HG03565 (cell line): Measurements from ENCODE around the gene DBNDD2.

Experiments used
- ATAC-seq: cut with Tn5 transposase; IDR thresholded peaks from one replicate; pipeline ENCODE4 v1.9.1; 2021; ENCODE audit warnings: mild to moderate bottlenecking, moderate library complexity; ENCODE audit not compliant: unreplicated experiment

DBNDD2 gene

DNA sequence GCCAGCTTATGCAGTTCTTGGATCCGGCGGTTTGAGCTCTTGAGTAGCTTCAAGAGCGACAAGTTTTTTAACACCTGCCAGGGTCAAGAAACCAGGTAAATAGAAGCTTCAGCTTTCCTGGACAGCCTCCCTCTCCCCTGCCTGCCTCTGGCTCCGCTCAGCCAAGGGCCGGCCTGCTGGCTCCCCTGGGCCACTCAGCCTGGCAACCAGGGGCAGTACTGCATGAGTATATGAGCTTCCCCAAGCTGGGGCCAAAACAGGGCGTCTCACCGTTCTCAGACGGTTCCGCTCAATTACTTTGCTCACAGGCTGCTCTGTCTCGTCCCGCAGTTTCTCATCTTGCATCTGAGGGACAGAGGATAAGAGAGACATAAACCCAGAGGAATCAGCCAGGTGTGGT lies 30.8 kb upstream of the DBNDD2 start:
- no peak for ATAC-seq

DNA sequence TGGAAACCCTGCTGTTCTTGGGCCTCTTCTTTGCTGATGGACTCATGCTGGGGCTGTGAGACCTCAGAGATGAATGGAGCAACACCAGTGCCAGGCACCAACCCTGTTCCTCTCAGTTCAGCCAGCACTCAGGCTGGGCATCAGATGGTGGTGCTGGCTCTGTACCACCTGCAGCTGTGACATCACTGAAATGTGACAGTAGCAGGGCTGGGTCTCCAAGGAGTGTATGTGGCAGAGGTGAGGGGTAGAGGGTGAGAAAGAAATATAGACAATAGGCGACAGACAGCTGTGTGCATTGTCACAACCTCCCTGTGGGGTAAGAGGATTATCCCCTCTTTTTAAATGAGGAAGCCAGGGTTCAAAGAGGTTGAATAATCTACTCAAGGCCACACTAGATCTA lies 29.9 kb upstream of the DBNDD2 start, which contains the start of gene TP53TG5:
TSS of gene TP53TG5 (minus strand) at position 135 of the 400 bp plus-strand sequence. CDS start at position 46, 89 bp downstream.
- ATAC-seq, result no peak

DNA sequence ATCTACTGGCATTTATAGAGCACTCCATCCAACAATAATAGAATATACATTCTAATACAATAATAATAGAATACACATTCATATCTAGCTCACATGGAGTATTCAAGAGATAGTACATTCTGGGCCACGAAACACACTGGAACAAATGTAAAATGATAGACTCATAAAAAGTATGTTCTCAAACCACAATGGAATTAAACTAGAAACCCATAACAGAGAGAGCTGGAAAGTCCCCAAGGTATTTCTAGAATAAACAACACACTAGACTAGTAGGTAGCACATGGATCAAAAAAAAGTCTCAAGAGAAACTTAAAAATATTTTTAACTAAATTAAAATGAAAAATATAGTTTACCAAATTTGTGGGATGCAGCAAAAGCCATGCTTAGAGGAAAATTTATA lies 20.8 kb upstream of the DBNDD2 start:
- ATAC-seq, result no peak

DNA sequence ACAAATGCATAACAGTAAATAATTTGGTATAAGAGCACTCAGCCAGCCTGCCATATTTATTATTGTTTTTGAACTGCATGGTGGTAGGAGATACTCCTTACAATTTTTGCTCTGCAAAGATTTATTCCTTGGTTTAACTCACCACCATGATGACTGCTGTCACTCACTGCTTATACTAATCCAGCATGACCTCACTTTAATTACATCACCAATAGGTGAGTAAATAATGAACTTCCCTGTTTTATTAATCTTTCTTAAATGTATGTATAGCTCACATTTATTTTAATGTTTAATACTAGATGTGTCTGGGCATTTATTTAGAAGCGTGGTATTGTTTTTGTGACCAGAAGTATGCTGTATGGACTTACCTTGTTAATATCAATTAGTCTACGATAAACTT lies 17.2 kb upstream of the DBNDD2 start:
- no peak for ATAC-seq

DNA sequence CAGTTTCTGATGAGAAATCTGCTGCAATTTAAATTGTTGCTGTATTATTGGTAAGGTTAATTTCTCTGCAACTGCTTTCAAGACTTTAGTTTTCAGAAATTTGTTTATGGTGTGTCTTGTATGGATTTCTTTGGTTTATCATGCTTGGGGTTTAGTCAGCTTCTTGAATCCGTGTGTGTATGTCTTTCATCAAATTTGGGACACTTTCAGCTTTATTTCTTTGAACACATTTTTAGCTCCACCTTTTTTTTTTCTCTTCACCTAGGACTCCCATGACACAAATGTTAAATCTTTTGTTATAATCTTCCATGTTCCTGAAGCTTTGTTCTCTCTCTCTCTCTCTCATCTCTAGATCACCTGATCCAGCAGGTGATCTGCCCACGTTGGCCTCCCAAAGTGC lies 16.5 kb upstream of the DBNDD2 start:
- ATAC-seq, result no peak

DNA sequence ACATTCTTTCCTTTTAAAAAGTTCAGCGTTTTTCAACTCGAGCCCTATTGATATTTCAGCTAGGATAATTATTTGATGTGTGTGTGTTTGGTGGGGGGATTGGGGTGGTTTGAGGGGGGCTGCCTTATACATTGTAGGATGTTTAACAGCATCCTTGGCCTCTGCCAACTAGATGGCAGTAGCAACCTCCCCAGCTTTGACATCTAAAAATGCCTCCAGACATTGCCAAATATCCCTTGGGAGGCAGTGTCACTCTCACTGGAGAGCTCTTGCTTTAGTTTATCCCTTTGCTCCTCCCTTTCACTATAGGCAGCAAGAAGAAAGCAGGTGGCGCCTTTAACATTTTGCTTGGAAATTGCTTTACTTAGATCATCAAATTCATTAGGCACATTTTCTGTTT lies 15.4 kb upstream of the DBNDD2 start:
- ATAC-seq, result no peak

DNA sequence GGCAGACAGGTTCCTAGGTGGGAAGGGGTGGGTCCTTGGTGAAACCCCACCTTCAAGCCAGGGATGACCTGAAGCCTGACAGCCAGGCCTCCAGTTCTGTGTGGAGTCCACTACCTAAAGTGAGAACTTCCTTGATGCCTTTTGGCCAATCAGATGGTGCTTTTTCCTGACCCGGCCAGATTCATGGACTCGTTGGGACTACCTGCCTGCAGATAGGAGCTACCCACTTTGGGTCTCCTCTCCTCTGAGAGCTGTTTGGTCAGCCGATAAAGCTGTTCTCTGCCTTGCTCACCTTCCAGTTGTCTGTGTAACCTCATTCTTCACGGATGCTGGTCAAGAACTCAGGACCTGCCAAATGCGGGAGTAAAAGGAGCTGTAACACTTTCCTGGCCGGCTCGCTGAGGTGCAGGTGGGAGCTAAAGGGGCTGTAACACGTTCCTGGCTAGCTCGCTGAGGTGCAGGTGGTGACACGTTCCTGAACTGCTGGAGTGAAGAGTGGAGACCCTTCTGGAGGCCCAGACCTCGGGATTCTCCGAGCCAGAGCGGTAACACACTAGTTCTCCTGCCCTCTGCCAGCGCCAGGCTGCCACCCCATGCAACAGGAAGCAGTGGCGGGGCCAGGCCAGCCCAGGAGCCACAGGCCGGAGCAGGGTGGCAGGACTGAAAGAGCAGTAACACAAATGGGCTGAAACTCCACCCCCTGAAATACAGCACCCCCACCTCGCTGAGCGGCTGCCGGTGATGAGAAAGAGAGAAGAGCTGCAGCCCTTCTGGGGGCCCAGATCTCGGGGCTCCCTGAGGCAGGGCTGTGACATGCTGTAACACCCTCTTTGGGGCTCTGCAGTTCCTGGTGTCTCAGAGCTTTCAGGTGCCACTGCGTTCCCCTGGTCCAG lies 13.6 kb upstream of the DBNDD2 start:
- no peak for ATAC-seq

DNA sequence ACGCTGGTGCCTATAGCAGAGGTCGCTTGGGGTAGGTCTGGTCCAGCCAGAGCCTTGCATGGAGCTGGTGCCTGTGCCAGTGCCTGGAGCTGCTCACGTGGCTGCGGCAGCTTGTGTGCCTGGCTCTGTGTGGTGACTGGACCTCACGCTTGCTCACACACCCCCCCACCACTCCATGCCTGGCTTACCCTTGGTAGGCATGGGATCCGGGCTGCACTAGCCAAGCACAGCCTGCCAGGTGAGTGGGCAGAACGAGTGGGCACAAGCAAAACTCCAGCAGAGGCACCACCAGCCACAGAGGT lies 13.0 kb upstream of the DBNDD2 start:
- no peak for ATAC-seq

DNA sequence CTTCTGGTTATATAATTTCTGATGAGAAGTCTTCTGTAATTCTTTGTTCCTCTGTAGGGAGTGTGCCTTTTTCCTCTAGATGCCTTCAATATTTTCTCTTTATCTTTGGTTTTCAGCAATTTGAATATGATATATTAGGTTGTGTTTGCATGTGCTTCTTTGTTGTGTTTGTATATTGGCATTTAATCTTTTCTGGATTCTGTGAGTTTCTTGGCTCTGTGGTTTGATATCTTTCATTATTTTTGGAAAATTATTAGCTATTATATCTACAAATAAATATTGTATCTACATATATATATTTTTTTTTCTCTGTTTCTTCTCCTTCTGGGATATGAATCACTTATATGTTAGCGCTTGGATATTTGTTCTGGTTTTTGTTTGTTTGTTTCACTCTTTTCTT lies 9.1 kb upstream of the DBNDD2 start:
- no peak for ATAC-seq

DNA sequence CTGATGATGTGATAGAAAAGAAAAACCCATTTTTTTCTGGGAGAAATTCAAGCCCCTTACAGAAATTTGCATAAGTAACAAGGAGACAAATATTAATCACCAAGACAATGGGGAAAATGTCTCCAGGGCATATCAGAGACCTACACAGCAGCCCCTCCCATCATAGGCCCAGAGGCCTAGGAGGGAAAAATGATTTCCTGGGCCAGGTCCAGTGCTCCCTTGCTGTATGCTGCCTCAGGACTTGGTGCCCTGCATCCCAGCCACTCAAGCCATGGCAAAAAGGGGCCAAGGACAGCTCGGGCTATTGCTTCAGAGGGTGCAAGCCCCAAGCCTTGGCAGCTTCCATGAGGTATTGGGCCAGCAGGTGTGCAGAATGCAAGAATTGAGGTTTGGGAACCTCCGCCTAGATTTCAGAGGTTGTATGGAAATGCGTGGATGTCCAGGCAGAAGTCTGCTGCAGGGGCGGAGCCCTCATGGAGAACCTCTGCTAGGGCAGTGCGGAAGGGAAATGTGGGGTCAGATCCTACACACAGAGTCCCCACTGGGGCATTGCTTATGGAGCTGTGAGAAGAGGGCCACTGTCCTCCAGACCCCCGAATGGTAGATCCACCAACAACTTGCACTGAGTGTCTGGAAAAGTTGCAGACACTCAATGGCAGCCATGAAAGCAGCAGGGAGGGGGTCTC lies 7.6 kb upstream of the DBNDD2 start:
- no peak for ATAC-seq

DNA sequence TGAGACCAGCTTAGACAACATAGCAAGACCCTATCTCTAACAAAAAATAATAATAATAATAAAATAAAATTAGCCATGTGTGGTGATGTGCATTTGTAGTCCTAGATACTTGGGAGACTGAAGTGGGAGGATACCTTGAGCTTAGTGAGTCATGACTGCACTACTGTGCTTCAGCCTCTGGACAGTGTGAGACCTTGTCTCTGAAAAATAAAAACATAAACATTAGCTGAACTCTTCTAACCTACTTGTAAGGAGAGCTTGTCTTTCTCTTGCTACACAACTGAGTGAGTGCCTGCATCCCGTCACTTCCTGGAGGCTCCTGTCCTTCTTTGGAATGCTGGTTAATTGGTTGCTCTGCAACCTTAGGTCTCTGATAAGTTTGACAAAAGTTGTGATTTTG lies 5.1 kb upstream of the DBNDD2 start:
- ATAC-seq, result no peak

DNA sequence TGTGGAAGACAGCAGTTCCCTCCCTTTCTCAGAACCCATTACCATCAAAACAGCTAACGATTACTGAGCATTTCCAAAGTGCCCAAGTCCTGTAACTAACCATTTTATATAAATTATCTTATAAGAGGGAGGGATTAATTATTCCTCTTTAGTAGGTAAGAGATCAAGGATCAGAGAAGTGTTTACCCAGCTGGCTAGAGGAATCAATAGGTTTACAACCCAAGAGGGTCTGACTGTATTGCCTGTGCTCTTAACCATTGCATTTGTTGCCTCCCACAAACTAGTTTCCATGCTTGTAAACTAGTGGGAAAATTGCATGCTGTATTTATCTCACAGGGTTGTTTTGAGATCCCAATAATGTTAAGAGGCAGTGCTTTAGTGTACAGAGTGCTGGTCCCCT lies 3.7 kb upstream of the DBNDD2 start:
- no peak for ATAC-seq

DNA sequence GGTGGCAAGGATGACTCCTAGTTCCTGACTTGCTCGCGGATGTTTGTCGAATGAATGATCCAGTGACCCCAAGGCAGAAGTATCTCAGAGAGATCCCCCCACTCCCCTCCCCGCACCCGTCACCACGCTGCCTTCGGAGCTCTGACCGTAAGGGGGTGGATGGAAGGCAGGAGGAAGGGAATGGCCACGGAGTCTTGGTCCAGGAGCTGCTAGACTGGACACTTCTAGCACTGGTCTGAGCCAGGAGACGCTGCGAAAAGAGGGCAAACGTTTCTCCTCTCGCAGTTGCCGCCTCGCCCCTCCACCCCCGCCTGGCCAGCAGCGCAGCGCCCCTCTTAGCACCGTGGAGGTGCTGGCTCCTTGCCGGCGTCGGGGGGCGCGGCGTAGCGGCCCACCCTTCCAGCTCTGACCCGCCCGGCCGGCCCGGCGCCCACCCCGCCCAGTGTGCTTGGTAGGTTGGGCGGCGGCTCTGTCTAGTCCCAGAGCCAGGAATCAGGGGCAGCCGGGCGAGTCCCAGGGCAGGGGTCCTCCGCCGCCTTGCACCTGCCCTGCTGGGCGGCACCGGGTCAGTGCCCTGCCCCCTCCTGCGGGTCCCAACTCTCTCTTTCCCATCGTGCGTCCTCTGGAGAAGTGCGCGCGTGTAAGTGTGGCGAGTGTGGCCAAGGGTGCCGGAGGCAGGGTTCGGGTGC lies 2.4 kb upstream of the DBNDD2 start:
- ATAC-seq, result no peak

DNA sequence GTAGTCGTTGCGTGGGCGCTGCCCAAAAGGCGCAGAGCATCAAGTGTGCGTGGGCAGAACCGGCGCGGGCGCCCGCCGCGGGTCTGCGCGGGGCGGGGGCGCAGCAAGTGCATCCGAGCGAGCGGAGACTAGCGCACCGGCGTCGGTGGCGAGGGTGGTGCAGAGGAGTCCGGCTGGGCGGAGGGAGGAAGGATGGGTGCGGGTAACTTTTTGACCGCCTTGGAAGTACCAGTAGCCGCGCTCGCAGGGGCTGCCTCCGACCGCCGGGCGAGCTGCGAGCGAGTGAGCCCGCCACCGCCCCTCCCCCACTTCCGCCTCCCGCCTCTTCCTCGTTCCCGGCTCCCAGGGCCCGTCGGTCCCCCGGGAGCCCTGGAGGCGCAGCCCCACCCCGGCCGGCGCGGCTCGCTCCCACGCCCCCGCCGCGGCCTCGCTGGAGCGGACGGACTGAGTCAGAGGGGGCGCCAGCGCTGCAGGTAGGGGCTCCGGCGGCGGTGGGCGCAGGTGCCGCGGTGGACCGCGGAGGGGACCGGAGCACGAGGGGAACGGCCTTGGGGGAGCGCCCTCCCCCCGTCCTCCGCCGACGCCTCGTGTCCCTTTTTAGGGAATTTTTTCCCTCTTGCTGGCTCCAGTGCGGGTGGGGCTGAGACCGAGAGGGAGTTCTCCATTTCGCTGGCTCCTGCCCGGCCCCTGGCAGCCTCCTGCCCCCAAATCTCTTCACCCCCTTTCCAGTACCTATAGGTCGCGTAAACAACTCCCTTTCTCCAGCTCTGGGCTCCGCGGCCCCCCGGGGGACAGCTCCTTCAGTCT lies 1.6 kb upstream of the DBNDD2 start:
- no peak for ATAC-seq

DNA sequence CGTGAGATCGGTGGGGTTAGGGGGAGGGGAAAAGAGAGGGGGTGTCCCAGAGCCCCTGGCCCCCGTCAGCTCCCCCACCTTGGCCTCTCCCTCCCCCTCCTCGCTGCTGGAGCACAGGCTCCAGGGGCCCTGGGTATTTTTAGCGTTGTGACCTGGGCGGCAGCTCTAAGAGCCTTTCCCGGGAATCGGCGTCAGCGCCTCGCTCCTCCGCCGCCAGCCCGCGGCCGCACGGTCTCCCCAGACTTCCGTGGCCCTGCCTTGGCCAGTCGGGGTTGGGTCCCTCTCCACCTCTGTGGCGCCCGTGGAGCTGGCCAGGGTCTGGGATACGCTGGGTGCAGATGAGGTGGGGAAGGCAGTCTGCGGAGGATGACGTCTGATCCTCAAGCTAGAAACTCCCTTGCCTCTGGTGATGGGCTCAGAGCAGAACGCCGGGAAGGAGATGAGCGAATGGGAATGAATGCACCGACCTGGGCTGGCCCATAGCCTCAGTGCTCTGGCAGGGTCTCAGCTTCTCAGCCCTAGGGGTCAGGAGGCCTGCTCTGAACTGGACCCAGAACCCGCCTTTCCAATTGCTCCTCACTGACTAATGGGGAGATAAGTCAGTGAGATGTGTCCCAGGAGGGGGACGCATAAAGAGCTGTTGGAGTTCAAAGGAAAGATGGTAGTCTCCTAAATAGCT lies 883 bp upstream of the DBNDD2 start:
- no peak for ATAC-seq

DNA sequence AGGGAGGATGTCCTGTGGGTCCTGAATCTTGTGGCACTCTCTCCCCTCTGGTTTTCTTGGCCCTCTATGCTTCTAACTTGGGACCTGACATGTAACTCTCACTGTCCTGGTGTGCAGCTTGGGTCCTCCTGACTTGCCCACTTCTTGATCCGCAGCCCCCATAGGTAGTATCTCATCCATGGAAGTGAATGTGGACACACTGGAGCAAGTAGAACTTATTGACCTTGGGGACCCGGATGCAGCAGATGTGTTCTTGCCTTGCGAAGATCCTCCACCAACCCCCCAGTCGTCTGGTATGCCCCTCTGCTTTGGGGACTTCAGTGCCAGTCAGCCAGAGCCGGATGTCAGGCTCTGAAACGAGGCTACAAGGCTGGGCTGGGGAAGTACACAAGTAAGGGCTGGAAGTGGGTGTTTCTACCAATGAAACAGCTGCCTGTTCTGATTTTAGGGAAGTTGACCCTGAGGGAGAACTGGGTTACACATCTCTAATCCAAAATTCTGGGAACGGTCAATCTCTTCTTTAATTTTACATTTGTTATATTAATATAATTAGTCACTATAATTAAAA lies 641 bp downstream of the DBNDD2 start:
- ATAC-seq, result no peak

DNA sequence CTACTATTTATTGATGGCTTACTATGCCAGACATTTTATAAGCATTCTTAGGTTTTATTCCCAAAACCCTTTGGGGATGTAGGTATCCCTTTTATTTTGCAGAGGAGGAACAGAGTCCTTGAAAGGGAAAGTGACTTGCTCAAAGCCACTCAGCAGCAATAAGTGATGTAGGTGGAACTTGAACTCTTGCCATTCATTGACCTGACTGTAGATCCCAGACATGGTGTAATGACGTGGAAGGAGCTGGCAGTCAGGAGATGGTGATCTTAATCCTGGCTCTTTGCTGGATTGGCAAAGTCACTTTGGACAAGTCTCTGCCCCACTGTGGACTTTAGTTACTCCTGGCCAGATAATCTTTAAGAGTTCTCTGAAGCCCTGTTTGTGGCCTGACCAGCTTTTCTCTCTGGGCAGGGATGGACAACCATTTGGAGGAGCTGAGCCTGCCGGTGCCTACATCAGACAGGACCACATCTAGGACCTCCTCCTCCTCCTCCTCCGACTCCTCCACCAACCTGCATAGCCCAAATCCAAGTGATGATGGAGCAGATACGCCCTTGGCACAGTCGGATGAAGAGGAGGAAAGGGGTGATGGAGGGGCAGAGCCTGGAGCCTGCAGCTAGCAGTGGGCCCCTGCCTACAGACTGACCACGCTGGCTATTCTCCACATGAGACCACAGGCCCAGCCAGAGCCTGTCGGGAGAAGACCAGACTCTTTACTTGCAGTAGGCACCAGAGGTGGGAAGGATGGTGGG lies 1.6 kb downstream of the DBNDD2 start:
- no peak for ATAC-seq

DNA sequence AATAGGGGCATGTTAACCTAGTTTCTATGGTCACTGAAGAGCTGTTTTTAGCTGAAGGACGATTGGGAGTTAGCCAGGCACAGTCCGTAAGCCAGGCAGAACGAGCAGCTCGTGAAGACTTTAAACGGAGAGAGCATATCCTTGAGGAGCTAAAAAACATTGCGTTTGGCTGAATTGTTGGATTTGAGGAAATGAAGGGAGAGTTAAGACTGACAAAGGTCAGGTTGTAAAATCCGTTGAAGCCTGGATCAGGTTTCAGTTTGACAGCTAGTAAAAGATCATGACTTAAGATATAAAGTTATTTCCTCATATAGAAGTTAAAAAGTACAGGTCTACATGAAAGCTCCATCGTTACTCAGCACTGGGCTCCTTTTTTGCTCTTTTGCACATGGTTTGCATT lies 2.8 kb downstream of the DBNDD2 start:
- no peak for ATAC-seq

DNA sequence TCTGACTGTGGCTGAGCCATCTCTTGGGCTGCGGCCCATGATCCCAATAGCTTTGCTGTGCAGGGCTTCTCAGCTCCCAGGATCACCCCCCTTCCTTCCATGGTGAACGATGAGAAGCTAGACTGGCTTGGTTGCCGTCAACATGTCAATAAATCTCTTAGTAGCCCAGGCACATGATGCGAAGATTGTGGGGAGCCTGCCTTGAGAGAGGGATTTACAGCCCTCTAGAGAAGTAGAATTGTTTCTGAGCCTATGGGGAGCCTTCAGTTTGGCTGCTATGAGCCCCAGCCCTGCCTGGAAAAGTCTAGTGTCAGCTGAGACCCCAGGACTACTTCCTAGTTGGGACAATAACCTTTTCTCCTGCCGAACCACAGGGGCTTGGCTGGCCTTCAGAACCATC lies 4.6 kb downstream of the DBNDD2 start:
- ATAC-seq, result no peak

DNA sequence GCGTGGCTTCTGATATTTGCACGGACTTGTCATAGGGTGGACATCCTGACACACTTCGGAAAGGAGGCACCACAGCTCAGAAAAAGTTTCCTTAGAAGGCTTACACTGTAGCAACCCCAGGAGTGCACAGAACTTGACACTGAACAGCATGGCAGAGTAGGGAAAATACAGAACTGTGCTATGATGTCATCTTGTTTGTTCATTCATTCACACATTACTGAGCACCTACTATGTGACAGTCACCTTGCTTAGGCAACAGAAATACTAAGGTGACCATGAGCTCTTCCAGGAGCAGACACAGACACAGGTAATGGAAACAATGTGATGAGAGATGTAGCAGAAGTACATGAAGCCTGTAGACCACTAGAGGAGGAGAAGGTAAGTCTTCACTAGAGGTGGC lies 5.4 kb downstream of the DBNDD2 start:
- ATAC-seq, result no peak
